Measurements from ENCODE around the gene SYMPK.

- TF ChIP-seq CTCF (IDR thresholded peaks at IDR 0.05; ENCODE audit: insufficient read depth, low read length, poor library complexity, severe bottlenecking), result no peak
- no peak for TF ChIP-seq EZH2phosphoT487 (conservative IDR thresholded peaks at IDR 0.05; ENCODE audit: low read length)
Observed at GRCh38 chr19:45870798-45871197, 7.9 kb upstream of the SYMPK start.
